Kidney epithelial cell (primary cell): ENCODE measurements around the gene IL34. TPM values are rescaled to one million over a fixed set of nuclear protein-coding genes. Genes with fewer than 3 reads are reported as not detected.

Experiments
- DNase-seq: peaks from one replicate; pipeline ENCODE4 v3.0.0-alpha.2; 2010; ENCODE audit warnings: low read depth
- H3K27me3 ChIP-seq: 2 replicates; pipeline ENCODE4 v1.6.0; 2011; ENCODE audit warnings: low read length; ENCODE audit not compliant: control insufficient read depth, insufficient read depth
- H3K36me3 ChIP-seq: 2 replicates; pipeline ENCODE4 v1.5.1; 2011; ENCODE audit warnings: low read length; ENCODE audit not compliant: control insufficient read depth, insufficient read depth
- H3K4me3 ChIP-seq: 2 replicates; pipeline ENCODE4 v1.5.1; 2011; ENCODE audit warnings: low read depth, mild to moderate bottlenecking, control low read depth, low read length
- CTCF ChIP-seq: IDR thresholded peaks from 2 replicates; pipeline ENCODE4 v1.5.1; 2011; ENCODE audit warnings: mild to moderate bottlenecking, moderate library complexity, low read length, control low read depth, inconsistent platforms; ENCODE audit not compliant: insufficient read depth, poor library complexity, severe bottlenecking
- total RNA-seq: library from RNA; depleted of rRNA; stranded (reverse); fragments of >200 nt; gene quantifications from 2 replicates; pipeline ENCODE4 v1.2.3, GENCODE V29; 2015

IL34 gene
- 0.25 and 0.82 TPM in 2 replicates for total RNA-seq

GRCh38 chr16:70646260-70647241 lies at the start of gene IL34:
TSS of gene IL34 (plus strand) at chr16:70646559. CDS start at chr16:70646948, 389 bp downstream.
- Histone ChIP-seq H3K36me3 (no peaks in the 10 kb centered on the region), H3K4me3 (no peak within 1 kb of the TSS), H3K27me3 (peaks cover 6% of the 10 kb centered on the region)
- DNase-seq = no peak
- no peak for TF ChIP-seq CTCF

- H3K27me3 ChIP-seq = peaks cover 6% of the 10 kb centered on the region
- no peak for DNase-seq
- H3K36me3 ChIP-seq = no peaks in the 10 kb centered on the region
- no peak overlapping the region for H3K4me3 ChIP-seq
- no peak for TF ChIP-seq CTCF
Observed at GRCh38 chr16:70597135-70597835, 49.1 kb upstream of the IL34 start.

- Histone ChIP-seq H3K27me3 (peaks cover 6% of the 10 kb centered on the region), H3K4me3 (no peak overlapping the region), H3K36me3 (no peaks in the 10 kb centered on the region)
- no peak for DNase-seq
- TF ChIP-seq CTCF = no peak
Observed at GRCh38 chr16:70598937-70599503, 47.3 kb upstream of the IL34 start.

DNA sequence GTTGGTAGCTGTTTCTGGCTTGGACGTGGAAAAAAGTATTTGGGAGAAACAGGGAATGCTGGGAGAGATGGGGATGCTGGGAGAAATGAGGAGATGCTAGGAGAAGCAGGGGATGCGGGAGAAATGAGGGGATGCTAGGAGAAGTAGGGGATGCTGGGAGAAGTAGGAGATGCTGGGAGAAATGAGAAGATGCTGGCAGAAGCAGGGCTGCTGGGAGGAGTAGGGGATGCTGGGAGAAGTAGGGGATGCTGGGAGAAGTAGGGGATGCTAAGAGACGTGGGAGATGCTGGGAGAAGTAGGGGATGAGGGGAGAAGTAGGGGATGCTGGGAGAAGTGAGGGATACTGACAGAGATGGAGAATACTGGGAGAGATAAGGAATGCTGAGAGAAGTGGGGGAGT lies 45.6 kb upstream of the IL34 start:
- Histone ChIP-seq H3K4me3 (no peak overlapping the region), H3K36me3 (no peaks in the 10 kb centered on the region), H3K27me3 (peaks cover 6% of the 10 kb centered on the region)
- TF ChIP-seq CTCF = no peak
- no peak for DNase-seq

DNA sequence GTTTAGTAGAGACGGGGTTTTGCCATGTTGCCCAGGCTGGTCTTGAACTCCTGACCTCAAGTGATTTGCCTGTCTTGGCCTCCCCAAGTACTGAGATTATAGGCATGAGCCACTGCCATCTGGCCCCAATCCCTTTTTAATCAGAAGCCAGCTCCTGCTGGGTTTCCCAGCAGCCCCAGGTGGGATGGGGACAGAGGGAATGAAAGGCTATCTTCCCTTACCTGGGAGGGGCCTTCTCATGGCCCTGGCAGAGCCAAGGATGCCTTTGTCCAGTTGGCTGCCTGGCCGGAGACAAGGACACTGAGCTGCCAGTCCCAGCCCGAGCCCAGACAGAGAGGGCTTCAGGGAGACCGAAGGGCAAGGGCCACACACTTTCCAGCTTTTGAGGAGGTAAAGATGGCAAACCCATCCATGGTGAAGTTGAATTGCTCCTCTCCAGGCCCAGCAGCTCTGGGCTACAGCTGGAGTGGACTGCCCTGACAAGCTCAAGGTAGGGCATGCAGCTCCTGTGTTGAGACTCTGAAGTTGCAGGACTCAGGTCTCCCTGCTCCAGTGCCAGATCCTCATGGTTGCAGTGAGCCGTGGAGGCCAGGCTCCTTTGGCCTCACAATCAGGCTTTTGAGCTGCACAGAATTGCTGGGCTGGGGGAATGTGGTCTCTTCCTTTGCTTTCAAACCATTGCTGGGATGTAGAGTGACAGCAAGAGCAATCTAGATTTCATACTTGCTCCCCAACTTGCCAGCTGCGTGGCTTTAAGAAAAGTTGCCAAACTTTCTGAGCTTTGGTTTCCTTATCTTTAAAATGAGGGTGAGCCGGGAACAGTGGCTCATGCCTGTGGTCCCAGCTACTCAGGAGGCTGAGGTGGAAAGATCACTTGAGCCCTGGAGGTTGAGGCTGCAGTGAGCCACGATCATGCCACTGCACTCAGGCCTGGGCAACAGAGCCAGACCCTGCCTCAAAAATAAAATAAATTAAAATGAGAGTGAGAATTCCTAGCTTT lies 44.5 kb upstream of the IL34 start:
- H3K36me3 ChIP-seq = no peaks in the 10 kb centered on the region
- peaks cover 6% of the 10 kb centered on the region for H3K27me3 ChIP-seq
- H3K4me3 ChIP-seq = no peak overlapping the region
- no peak for TF ChIP-seq CTCF
- no peak for DNase-seq
